Measurements from ENCODE around the gene SNED1.

SNED1 gene

DNA sequence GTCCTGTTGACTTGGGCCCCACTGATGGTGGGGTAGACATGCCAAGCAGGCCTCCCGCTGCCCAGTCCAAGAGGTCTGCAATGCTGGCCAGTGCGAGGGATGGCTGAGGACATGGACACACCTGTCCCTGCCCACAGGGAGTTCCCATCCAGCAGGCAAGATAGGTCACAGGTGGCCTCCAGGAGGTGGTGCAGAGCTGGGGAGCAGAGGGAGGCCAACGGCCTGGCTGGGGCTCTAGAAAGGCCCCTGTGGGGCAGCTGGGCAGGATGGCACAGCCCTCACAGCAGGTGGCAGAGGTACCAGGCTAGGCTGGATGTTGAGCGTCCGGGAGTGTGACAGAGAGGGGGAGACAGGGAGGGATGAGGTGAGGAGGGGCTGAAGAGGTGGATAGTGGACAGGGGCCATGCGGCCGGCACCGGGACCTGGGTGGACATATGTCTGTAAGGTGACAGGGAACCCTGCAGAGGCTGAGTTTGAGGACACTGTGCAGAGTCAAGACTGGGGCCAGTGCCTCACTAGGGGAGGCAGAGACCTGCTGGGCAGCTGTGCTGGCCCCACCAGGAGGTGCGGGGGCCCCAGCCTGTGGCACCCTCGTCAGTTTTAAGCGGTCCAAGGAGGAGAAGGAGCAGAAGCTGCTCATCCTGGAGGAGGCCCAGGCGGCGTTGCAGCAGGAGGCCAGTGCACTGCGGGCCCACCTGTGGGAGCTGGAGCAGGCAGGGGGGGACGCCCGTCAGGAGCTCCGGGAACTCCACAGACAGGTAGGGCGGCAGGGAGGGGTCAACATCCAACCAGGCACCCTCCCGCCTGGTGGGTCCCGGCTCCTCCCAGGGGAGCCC lies 34.3 kb upstream of the SNED1 start:
- no peak for DNase-seq (ENCODE audit: low spot score)
- in situ Hi-C loops (cut with MboI; ENCODE audit: low pct_unique_long_range_greater_than_20kb, low sequenced_read_pairs, unreplicated experiment): no loop called here
- TF ChIP-seq, protein P1, sequence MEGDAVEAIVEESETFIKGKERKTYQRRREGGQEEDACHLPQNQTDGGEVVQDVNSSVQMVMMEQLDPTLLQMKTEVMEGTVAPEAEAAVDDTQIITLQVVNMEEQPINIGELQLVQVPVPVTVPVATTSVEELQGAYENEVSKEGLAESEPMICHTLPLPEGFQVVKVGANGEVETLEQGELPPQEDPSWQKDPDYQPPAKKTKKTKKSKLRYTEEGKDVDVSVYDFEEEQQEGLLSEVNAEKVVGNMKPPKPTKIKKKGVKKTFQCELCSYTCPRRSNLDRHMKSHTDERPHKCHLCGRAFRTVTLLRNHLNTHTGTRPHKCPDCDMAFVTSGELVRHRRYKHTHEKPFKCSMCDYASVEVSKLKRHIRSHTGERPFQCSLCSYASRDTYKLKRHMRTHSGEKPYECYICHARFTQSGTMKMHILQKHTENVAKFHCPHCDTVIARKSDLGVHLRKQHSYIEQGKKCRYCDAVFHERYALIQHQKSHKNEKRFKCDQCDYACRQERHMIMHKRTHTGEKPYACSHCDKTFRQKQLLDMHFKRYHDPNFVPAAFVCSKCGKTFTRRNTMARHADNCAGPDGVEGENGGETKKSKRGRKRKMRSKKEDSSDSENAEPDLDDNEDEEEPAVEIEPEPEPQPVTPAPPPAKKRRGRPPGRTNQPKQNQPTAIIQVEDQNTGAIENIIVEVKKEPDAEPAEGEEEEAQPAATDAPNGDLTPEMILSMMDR (IDR thresholded peaks at IDR 0.05; ENCODE audit: extremely low read depth, insufficient read depth, missing control alignments): no peak

DNA sequence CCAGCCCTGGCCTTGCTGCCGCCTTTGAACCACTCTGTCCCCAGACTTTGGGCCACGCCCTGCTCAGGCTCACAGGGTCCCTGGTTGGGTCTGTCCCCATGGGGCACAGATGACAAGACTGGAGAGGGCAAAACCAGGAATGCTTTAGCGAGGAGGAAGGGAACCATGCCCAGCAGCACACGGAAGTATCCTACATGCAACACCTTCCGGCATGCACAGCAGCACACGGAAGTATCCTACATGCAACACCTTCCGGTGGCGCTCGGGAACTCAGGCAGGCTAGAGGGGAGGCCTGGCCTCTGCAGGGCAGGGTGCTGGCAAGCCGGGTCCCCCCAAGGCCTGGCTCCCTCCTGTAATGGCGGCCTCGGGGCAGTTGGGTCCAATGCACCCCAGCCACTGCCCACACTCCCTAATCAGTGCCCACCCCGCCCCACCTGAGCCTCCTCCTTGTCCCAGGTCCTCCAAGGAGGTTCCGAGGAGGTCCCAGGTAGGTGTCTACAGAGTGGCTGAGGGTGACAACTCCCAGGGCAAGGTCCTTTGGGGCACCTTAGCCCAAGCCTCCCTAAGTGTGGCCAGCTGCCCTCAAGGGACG lies 33.6 kb upstream of the SNED1 start:
- TF ChIP-seq, protein P1 (IDR thresholded peaks at IDR 0.05; ENCODE audit: extremely low read depth, insufficient read depth, missing control alignments): no peak
- DNase-seq (ENCODE audit: low spot score): no peak
- in situ Hi-C loops (cut with MboI; ENCODE audit: low pct_unique_long_range_greater_than_20kb, low sequenced_read_pairs, unreplicated experiment): no loop called here

DNA sequence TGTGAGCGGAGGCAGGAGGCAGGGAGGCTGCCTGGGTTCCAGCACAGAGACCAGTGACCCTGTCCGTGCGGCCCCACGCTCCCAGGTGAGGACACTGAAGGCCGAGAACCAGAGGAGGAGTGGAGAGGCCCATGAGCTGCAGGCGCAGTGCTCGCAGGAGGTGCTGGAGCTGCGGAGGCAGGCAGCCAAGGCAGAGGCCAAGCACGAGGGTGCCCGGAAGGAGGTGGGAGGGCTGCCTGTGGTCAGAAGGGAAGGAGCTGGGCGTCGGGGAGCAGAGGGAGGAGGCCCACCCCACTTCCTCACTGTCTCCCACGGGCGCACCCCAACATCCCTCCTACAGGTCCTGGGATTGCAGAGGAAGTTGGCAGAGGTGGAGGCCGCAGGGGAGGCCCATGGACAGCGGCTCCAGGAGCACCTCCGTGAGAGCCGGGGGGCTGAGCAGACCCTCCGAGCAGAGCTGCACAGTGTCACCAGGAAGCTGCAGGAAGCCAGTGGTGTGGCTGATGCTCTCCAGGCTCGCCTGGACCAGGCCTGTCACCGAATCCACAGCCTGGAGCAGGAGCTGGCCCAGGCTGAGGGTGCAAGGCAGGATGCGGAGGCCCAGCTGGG lies 33.0 kb upstream of the SNED1 start:
- DNase-seq (ENCODE audit: low spot score): no peak
- in situ Hi-C loops (cut with MboI; ENCODE audit: low pct_unique_long_range_greater_than_20kb, low sequenced_read_pairs, unreplicated experiment): no loop called here
- TF ChIP-seq, protein P1 (IDR thresholded peaks at IDR 0.05; ENCODE audit: extremely low read depth, insufficient read depth, missing control alignments): no peak

DNA sequence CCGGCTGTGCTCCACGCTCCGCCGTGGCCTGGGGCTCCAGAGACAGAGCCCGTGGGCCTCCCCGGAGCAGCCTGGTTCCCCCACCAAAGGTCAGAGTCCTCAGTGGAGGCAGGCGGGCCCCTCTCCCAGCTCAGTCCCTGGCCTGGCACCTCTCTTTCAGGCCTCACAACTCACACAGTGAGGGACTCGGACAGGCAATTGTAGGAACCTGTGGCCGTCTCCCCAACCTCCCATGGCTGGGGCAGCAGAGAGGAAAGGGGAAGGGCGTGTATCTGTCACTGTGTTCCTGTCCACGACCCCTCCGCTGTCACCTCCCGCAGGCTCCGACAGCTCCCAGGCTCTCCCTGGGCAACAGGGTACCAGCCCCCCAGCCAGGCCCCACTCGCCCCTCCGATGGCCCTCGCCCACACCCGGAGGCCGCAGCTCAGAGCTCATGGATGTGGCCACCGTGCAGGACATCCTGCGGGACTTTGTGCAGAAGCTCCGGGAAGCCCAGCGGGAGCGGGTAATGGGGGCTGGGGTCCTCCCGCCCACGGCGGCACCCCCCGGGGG lies 32.4 kb upstream of the SNED1 start:
- in situ Hi-C loops (cut with MboI; ENCODE audit: low pct_unique_long_range_greater_than_20kb, low sequenced_read_pairs, unreplicated experiment): no loop called here
- TF ChIP-seq, protein P1 (IDR thresholded peaks at IDR 0.05; ENCODE audit: extremely low read depth, insufficient read depth, missing control alignments): no peak
- DNase-seq (ENCODE audit: low spot score): no peak

DNA sequence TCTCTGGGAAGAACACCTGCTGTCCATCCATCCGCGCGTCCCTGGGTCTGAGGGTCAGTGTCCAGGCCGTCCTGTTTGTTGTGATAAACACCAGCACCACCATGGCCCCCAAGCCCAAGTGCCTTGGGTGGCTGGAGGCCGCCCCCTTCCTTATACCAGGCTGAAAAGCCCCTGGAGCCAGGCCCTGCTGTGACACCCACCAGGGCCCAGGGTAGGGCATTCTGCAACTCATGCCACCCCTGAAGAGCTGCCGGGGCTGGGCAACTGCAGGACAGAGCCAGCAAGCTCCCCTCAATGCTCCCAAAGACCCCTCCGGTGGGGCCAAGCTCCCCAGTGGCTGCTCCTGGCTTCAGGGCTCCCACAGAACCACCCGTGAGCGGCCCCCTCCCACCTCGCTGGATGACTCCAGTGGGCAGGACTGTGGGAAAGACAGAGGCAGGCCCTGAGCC lies 31.9 kb upstream of the SNED1 start:
- in situ Hi-C loops (cut with MboI; ENCODE audit: low pct_unique_long_range_greater_than_20kb, low sequenced_read_pairs, unreplicated experiment): no loop called here
- DNase-seq (ENCODE audit: low spot score): no peak
- TF ChIP-seq, protein P1 (IDR thresholded peaks at IDR 0.05; ENCODE audit: extremely low read depth, insufficient read depth, missing control alignments): no peak

DNA sequence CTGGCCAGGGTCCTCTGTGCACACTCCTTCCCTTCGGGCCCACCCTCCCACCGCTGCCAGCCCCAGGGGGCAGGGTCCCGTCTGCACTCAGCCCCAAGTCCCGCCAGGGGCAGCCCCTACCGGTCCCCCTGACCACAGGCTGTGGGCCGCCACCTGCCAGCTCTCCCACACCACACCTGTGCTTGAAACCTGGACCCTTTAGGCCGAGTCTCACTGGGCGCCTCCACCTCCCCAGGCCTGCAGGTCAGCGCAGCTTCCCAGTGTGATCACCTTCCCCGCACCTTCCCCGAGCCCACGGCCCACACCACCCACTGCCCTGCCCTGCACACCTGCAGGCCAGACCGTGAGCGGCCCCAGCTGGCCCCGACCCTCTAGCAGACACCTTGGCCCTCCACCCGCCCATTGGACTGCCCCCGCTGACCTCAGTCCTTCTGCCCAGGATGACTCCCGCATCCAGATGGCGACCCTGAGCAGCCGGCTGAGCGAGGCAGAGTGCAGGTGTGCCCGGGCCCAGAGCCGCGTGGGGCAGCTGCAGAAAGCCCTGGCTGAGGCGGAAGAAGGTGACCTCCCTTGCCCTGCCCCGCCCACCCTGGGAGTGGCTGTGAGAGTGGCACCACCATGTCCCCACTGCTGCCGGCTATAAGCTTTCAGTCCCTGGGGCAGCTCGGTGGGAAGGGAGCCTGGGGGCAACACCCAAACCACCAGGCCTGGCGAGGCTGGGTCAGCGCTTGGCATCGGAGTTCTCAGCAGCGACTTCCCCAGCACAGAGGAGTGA lies 31.3 kb upstream of the SNED1 start:
- TF ChIP-seq, protein P1 (IDR thresholded peaks at IDR 0.05; ENCODE audit: extremely low read depth, insufficient read depth, missing control alignments): no peak
- in situ Hi-C loops (cut with MboI; ENCODE audit: low pct_unique_long_range_greater_than_20kb, low sequenced_read_pairs, unreplicated experiment): no loop called here
- no peak for DNase-seq (ENCODE audit: low spot score)
